B cell (primary cell): ENCODE results near the gene COL28A1. TPM values are rescaled to one million over a fixed set of nuclear protein-coding genes. Genes with fewer than 3 reads are reported as not detected.

Experiments
- ATAC-seq: fragments of 200-7000 bp; cut with Tn5 transposase; one replicate; pipeline ENCODE4 v1.10.0; 2021; ENCODE audit warnings: low read depth, mild to moderate bottlenecking, moderate number of reproducible peaks, moderate library complexity
- CTCF ChIA-PET: fragments of 350-600 bp; sonication (Branson Sonifier 250); formaldehyde crosslinking; loops from one replicate; lab custom pipeline; 2021; ENCODE audit warnings: antibody characterized with exemption, inconsistent platforms; lab: Charles Lee
- POLR2A ChIA-PET: fragments of 350-600 bp; sonication (Branson Sonifier 250); formaldehyde crosslinking; loops from one replicate; lab custom pipeline; 2021; ENCODE audit warnings: antibody characterized with exemption; lab: Charles Lee
- DNase-seq: peaks from one replicate; pipeline ENCODE4 v3.0.0; 2013
- H2AFZ ChIP-seq: 2 replicates; pipeline ENCODE4 v1.6.1; 2012; ENCODE audit warnings: mild to moderate bottlenecking, low read depth, low read length; ENCODE audit not compliant: insufficient read depth, poor library complexity, severe bottlenecking
- H3K27ac ChIP-seq, 2 donors: 1 replicate in 1 of 2; 2 replicates in 1 of 2; pipeline ENCODE4 v1.5.1; 2012 to 2013; ENCODE audit warnings: low read length in 2 of 2, mild to moderate bottlenecking in 2 of 2, moderate library complexity in 1 of 2
- H3K27me3 ChIP-seq, 4 experiments: fragments of 200-600 bp in 1 of 4; sonication (generic) in 1 of 4; replicated peaks in 1 of 4; 1 replicate in 2 of 4; 2 replicates in 2 of 4; pipeline versions ENCODE4 v1.6.1 to v1.7.0; 2013 to 2016; ENCODE audit warnings: low read length in 3 of 4, mild to moderate bottlenecking in 2 of 4, mixed read lengths in 1 of 4, moderate library complexity in 1 of 4; ENCODE audit not compliant: insufficient read depth in 4 of 4, control insufficient read depth in 3 of 4; ENCODE audit errors: control extremely low read depth in 1 of 4
- H3K36me3 ChIP-seq, 2 experiments: replicated peaks in 1 of 2; 1 replicate in 1 of 2; 2 replicates in 1 of 2; pipeline versions ENCODE4 v1.6.1 to v1.7.1; 2013; ENCODE audit warnings: low read length in 1 of 2; ENCODE audit not compliant: insufficient read depth in 2 of 2, control insufficient read depth in 1 of 2; ENCODE audit errors: control extremely low read depth in 1 of 2, extremely low read depth in 1 of 2
- H3K4me1 ChIP-seq, 2 donors: fragments of 200-600 bp in 1 of 2; sonication (generic) in 1 of 2; 1 replicate in 1 of 2; 2 replicates in 1 of 2; pipeline versions ENCODE4 v1.5.1 to v1.6.1; 2013 to 2017; ENCODE audit warnings: low read length in 2 of 2; ENCODE audit not compliant: control insufficient read depth in 2 of 2, insufficient read depth in 2 of 2
- H3K4me2 ChIP-seq: replicated peaks from 2 replicates; pipeline ENCODE3; 2012; ENCODE audit warnings: mild to moderate bottlenecking, low read depth, low read length; ENCODE audit not compliant: poor library complexity, severe bottlenecking
- H3K4me3 ChIP-seq, 5 experiments: fragments of 200-600 bp in 1 of 5; sonication (generic) in 1 of 5; 1 replicate in 3 of 5; 2 replicates in 2 of 5; pipeline versions ENCODE4 v1.5.1 to v1.7.0; 2011 to 2016; ENCODE audit warnings: low read length in 4 of 5, mild to moderate bottlenecking in 4 of 5, low read depth in 2 of 5, control low read depth in 1 of 5, moderate library complexity in 1 of 5; ENCODE audit not compliant: insufficient read depth in 1 of 5; ENCODE audit errors: control extremely low read depth in 1 of 5, extremely low read depth in 1 of 5
- H3K79me2 ChIP-seq: fragments of 200-600 bp; sonication (generic); one replicate; pipeline ENCODE4 v1.6.0; 2016; ENCODE audit warnings: low read length; ENCODE audit not compliant: control insufficient read depth, insufficient read depth
- H3K9ac ChIP-seq: fragments of 200-600 bp; sonication (generic); 2 replicates; pipeline ENCODE4 v1.6.1; 2017; ENCODE audit warnings: mild to moderate bottlenecking, low read length, moderate library complexity
- H3K9me3 ChIP-seq, 3 donors: one replicate each; pipeline versions ENCODE4 v1.6.1 to v1.7.1; 2013; ENCODE audit warnings: low read length in 2 of 3; ENCODE audit not compliant: control insufficient read depth in 2 of 3, insufficient read depth in 1 of 3; ENCODE audit errors: control extremely low read depth in 1 of 3
- H4K20me1 ChIP-seq: 2 replicates; pipeline ENCODE4 v1.6.0; 2012; ENCODE audit warnings: mild to moderate bottlenecking, low read length; ENCODE audit not compliant: insufficient read depth, control insufficient read depth, poor library complexity, severe bottlenecking
- H3K27ac Mint-ChIP-seq: one replicate; pipeline ENCODE4 v1.8.0; 2021; ENCODE audit warnings: mixed read lengths
- H3K27me3 Mint-ChIP-seq: one replicate; pipeline ENCODE4 v1.8.0; 2021; ENCODE audit warnings: mixed read lengths
- H3K4me1 Mint-ChIP-seq: one replicate; pipeline ENCODE4 v1.8.0; 2021; ENCODE audit warnings: mixed read lengths
- H3K4me3 Mint-ChIP-seq: one replicate; pipeline ENCODE4 v1.8.0; 2021; ENCODE audit warnings: mixed read lengths
- H3K9me3 Mint-ChIP-seq: one replicate; pipeline ENCODE4 v1.8.0; 2022; ENCODE audit warnings: mixed read lengths; ENCODE audit not compliant: insufficient read depth
- CTCF ChIP-seq: fragments of 200-600 bp; IDR thresholded peaks from one replicate; pipeline ENCODE4 v1.8.0; 2022; ENCODE audit warnings: antibody characterized with exemption, mild to moderate bottlenecking
- EZH2 ChIP-seq: IDR thresholded peaks from 2 replicates; pipeline ENCODE4 v1.6.1; 2012; ENCODE audit warnings: borderline replicate concordance, low read depth, mild to moderate bottlenecking, moderate library complexity, low read length; ENCODE audit not compliant: insufficient read depth, poor library complexity, severe bottlenecking
- WGBS: methylation state at CpG from one replicate; pipeline ENCODE4 v1.1.5; 2013; ENCODE audit warnings: missing lambda C conversion rate; ENCODE audit not compliant: insufficient coverage; 5-methylcytosine and 5-hydroxymethylcytosine counted together
- intact Hi-C: fragments of 100-400 bp; cut with micrococcal nuclease; formaldehyde crosslinking; loops from one replicate; pipeline ENCODE4 v1.10.0; 2022
- polyA plus RNA-seq: library from polyadenylated mRNA; depleted of rRNA; stranded (reverse); fragments of >200 nt; gene quantifications from 2 replicates; pipeline ENCODE4 v1.2.3, GENCODE V29; 2012
- total RNA-seq, 2 donors: library from RNA; stranded (reverse); fragments of 120-200 nt in 1 of 2; gene quantifications; 1 replicate in 1 of 2; 2 replicates in 1 of 2; pipeline versions ENCODE4 v1.2.3 to v1.2.4, GENCODE V29; 2013 to 2022

Gene COL28A1
- total and polyA plus RNA-seq, 2 donors (not counting 1 experiment from before 2014, with no cell fraction given) = 0.18 to 0.67 TPM

GRCh38 chr7:7426676-7427075 is 109.0 kb downstream of the COL28A1 start:
- H3K4me1 Mint-ChIP-seq = peaks cover 10% of the 10 kb centered on the region
- Histone ChIP-seq H3K79me2 (no peaks in the 10 kb centered on the region), H2AFZ (no peak overlapping the region), H3K27ac (no peak overlapping the region), H3K9me3 (no peaks in the 10 kb centered on the region), H4K20me1 (no peaks in the 10 kb centered on the region), H3K9ac (no peak overlapping the region), H3K4me2 (no peak overlapping the region), H3K4me3 (no peak overlapping the region), H3K4me1 (no peaks in the 10 kb centered on the region), H3K27me3 (no peaks in the 10 kb centered on the region), H3K36me3 (no peaks in the 10 kb centered on the region)
- H3K9me3 Mint-ChIP-seq = no peaks in the 10 kb centered on the region
- TF ChIP-seq CTCF (no peak), EZH2 (no peak)
- intact Hi-C loops = no loop called here
- ChIA-PET POLR2A (no interaction called here), CTCF (interaction anchor here (4.3 kb wide), 1 partner anchor 115 kb away, joined by 19 read pairs; no protein-coding TSS in a partner anchor)
- H3K27me3 Mint-ChIP-seq = peaks cover 7% of the 10 kb centered on the region
- H3K4me3 Mint-ChIP-seq = no peak overlapping the region
- ATAC-seq = no peak
- no CpG with 5 or more reads among the region's 2 CpGs for WGBS
- no peak for DNase-seq
- no peak overlapping the region for H3K27ac Mint-ChIP-seq

- no peak for ATAC-seq
- Histone ChIP-seq H3K9ac (no peak overlapping the region), H3K4me3 (no peak overlapping the region), H3K27me3 (no peaks in the 10 kb centered on the region), H3K4me2 (no peak overlapping the region), H3K79me2 (no peaks in the 10 kb centered on the region), H4K20me1 (no peaks in the 10 kb centered on the region), H2AFZ (no peak overlapping the region), H3K36me3 (no peaks in the 10 kb centered on the region), H3K27ac (no peak overlapping the region), H3K4me1 (no peaks in the 10 kb centered on the region), H3K9me3 (no peaks in the 10 kb centered on the region)
- H3K4me3 Mint-ChIP-seq = peak overlapping the region; percentile 56
- 90% methylated on average over 6 of the region's 7 CpGs for WGBS
- H3K27me3 Mint-ChIP-seq = no peaks in the 10 kb centered on the region
- ChIA-PET CTCF (interaction anchor here (0.6 to 4.3 kb wide), 8 partner anchors 91 to 871 kb away, joined by 3 to 19 read pairs (median 6); partner anchors contain the start of gene C1GALT1), POLR2A (interaction anchor here (1.3 kb wide), 1 partner anchor 244 kb away, joined by 3 read pairs; no protein-coding TSS in a partner anchor)
- no peak overlapping the region for H3K27ac Mint-ChIP-seq
- TF ChIP-seq CTCF = no peak
- no peak for TF ChIP-seq EZH2
- intact Hi-C loops = loop anchor here (2.0 kb wide), 1 partner anchor 115 kb away; no protein-coding TSS in a partner anchor
- H3K4me1 Mint-ChIP-seq = peaks cover 10% of the 10 kb centered on the region
- no peaks in the 10 kb centered on the region for H3K9me3 Mint-ChIP-seq
- DNase-seq = no peak
Observed at GRCh38 chr7:7425321-7425720, 110.4 kb downstream of the COL28A1 start.
